Activated CD4-positive, CD25-positive, alpha-beta regulatory T cell (primary cell): ENCODE data around the gene NAT9.

Experiments
- DNase-seq, 4 experiments: peaks; one replicate each; lab custom pipeline; 2025; lab: John Stamatoyannopoulos, UW

NAT9 gene

DNA sequence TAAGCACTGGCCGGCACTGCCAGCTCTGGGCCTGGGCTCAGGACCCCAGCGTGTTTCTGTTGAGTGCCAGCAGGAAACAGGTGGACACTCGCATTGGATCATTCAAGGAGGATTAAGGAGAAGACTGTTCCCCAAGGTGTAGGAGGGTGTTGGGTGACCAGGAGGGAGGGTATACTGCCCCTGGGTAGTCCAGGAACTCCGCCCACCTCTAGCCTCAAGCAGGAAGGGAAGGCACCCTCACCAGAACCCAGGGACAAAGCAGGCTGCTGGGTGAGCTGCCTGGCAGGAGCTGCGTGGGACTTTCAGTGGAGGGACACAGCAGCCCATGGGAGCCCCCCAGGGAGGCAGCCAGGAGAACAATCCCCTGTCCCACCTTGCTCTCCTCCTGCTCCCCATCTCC lies 46.8 kb downstream of the NAT9 start:
- no peak for DNase-seq

DNA sequence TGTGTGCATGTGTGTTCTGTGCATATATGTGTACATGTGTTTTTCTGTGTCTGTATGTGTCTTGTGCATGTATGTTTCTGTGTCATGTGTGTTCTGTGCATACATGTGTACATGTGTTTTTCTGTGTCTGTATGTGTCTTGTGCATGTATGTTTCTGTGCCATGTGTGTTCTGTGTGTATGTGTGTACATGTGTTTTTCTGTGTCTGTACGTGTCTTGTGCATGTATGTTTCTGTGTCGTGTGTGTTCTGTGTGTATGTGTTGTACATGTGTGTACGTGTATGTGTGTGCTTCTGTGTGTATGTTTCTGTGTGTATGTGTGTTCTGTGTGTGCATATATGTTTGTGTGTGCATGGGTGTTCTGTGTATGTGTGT lies 47.5 kb downstream of the NAT9 start:
- no peak for DNase-seq

DNA sequence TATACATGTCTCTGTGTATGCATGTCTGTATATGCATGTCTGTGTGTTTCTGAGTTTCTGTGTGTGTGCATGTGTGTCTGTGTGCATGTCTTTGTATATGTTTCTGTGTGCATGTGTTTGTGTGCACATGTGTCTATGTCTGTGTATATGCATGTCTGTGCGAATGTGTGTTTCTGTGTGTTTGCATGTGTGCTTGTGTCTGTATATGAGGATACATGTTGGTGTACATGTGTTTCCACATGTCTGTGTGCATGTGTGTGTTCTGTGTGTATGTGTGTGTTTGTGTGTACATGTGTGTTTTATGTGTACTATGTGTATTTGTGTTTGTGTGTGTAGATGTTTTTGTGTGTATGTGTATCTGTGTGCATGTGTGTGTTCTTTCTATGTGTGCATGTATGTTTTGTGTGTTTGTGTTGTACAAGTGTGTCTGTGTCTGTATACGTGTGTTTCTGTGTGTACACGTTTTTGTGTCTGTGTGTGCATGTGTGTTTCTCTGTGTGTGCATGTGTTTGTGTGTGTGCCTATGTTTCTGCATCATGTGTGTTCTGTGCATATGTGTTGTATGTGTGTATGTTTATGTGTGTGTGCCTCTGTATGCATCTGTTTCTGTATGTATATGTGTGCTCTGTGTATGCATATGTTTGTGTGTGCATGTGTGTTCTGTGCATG lies 48.0 kb downstream of the NAT9 start:
- no peak for DNase-seq

DNA sequence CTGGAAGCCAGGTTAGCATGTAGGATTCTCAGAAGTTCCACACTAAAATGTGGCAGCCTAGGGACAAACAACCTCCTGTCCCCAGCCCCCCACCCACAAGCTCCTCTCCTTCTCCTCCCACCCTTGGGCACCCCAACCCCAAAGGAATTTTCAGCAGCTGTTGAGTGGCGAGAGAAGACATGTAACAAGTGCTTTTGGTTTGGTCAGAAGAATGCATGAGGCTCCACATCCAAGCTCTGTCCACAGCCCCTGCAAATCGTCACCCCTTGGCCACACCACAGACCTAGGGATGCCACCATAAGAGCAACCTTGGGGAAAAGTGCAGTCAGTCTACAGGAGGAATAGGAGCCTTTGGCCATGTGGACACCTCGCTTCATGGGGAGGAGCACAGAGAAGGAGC lies 51.0 kb downstream of the NAT9 start:
- no peak for DNase-seq

DNA sequence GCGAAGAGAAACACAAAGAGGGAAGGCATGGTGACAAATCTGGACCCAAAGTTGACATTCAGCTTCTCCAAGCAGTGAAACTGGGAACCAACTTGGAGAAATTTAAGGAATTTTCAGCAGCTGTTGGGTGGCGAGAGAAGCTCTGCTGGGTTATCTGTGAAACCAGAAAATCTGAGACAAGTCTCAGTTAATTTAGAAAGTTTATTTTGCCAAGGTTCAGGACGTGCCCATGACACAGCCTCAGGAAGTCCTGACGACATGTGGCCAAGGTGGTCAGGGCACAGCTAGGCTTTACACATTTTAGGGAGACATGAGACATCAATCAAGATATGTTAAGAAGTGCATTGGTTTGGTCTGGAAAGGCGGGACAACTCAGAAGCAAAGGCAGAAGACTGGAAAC lies 52.3 kb downstream of the NAT9 start:
- DNase-seq = no peak

DNA sequence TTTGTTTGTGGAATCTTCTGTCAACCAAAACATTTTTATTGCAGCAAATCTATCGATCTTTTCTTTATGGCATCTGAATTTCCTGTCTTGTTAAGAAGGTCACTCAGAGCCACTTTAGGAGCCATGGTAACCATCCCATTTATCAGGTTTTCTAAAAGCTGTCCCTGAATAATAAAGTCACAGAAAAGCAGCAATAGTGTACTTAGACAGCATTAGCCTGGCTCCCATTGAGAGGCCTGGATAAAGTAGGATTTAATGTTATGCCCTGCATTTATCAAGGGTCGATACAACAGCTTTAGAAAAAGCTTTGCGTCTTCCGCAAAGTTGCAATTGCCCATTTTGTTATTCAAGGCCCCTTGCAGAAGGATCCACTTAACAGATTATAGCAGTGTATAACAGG lies 53.4 kb downstream of the NAT9 start:
- no peak for DNase-seq
